GM18909 (cell line): ENCODE measurements around the gene PANX3.

Source experiments
- ATAC-seq: cut with Tn5 transposase; IDR thresholded peaks from one replicate; pipeline ENCODE4 v1.9.1; 2021; ENCODE audit warnings: mild to moderate bottlenecking; ENCODE audit not compliant: unreplicated experiment, poor library complexity

PANX3 gene

GRCh38 chr11:124612045-124612444 is 817 bp downstream of the PANX3 start:
- no peak for ATAC-seq

- no peak for ATAC-seq
Observed at GRCh38 chr11:124612567-124613246, 1.5 kb downstream of the PANX3 start.

- no peak for ATAC-seq
Observed at GRCh38 chr11:124618863-124619262, 7.6 kb downstream of the PANX3 start.

GRCh38 chr11:124622531-124623451 is 11.6 kb downstream of the PANX3 start, which contains the start of gene TBRG1:
Gene TBRG1, plus strand, starts transcription at chr11:124622864. Its CDS starts 220 bp downstream, at chr11:124623084.
- ATAC-seq = peak; percentile 98

GRCh38 chr11:124623861-124624525 is 12.8 kb downstream of the PANX3 start:
- no peak for ATAC-seq

GRCh38 chr11:124625504-124626168 is 14.4 kb downstream of the PANX3 start:
- ATAC-seq = no peak

GRCh38 chr11:124627546-124627945 is 16.3 kb downstream of the PANX3 start:
- no peak for ATAC-seq

GRCh38 chr11:124629961-124630360 is 18.7 kb downstream of the PANX3 start:
- no peak for ATAC-seq

GRCh38 chr11:124633355-124633754 is 22.1 kb downstream of the PANX3 start:
- ATAC-seq = no peak

GRCh38 chr11:124635932-124636331 is 24.7 kb downstream of the PANX3 start:
- no peak for ATAC-seq

GRCh38 chr11:124638500-124638899 is 27.3 kb downstream of the PANX3 start:
- ATAC-seq = no peak

GRCh38 chr11:124639186-124639585 is 28.0 kb downstream of the PANX3 start:
- no peak for ATAC-seq

GRCh38 chr11:124640666-124641065 is 29.4 kb downstream of the PANX3 start:
- ATAC-seq = no peak

GRCh38 chr11:124642628-124643027 is 31.4 kb downstream of the PANX3 start:
- ATAC-seq = no peak

GRCh38 chr11:124643042-124643604 is 31.9 kb downstream of the PANX3 start:
- no peak for ATAC-seq

GRCh38 chr11:124643605-124644425 is 32.6 kb downstream of the PANX3 start:
- ATAC-seq = no peak

- peak; percentile 59 for ATAC-seq
Observed at GRCh38 chr11:124644426-124645280, 33.4 kb downstream of the PANX3 start.

GRCh38 chr11:124646148-124646547 is 34.9 kb downstream of the PANX3 start:
- ATAC-seq = peak; percentile 66
